HG03558 (cell line): ENCODE measurements around the gene PYDC1.
"Not testable (repeated sequence)": the region's sequence is repeated elsewhere in the genome, so short reads cannot be mapped to it uniquely, and the experiment has no call there.

Source experiments
- ATAC-seq: cut with Tn5 transposase; IDR thresholded peaks from one replicate; pipeline ENCODE4 v1.9.1; 2021; ENCODE audit warnings: moderate number of reproducible peaks; ENCODE audit not compliant: unreplicated experiment; ENCODE audit errors: extremely low read depth

The PYDC1 gene

GRCh38 chr16:31224092-31224955 lies 7.4 kb upstream of the PYDC1 start:
- no peak for ATAC-seq

- no peak for ATAC-seq
Measured at GRCh38 chr16:31223044-31223443, 6.1 kb upstream of the PYDC1 start.

GRCh38 chr16:31221357-31222160 lies 4.6 kb upstream of the PYDC1 start:
- ATAC-seq = no peak

GRCh38 chr16:31219154-31219741 lies 2.3 kb upstream of the PYDC1 start:
- no peak for ATAC-seq

GRCh38 chr16:31217136-31217530 lies 198 bp upstream of the PYDC1 start:
- no peak for ATAC-seq

GRCh38 chr16:31215287-31216162 lies 1.4 kb downstream of the PYDC1 start:
- no peak for ATAC-seq

GRCh38 chr16:31214708-31215286 lies 2.1 kb downstream of the PYDC1 start:
- ATAC-seq = no peak

GRCh38 chr16:31213877-31214707 lies 2.8 kb downstream of the PYDC1 start, which contains the start of gene TRIM72:
Gene TRIM72, plus strand, starts transcription at chr16:31214119. Its CDS starts 620 bp downstream, at chr16:31214739.
- no peak for ATAC-seq

- ATAC-seq = no peak
Measured at GRCh38 chr16:31213342-31213741, 3.6 kb downstream of the PYDC1 start.

- no peak for ATAC-seq
Measured at GRCh38 chr16:31206776-31207175, 10.2 kb downstream of the PYDC1 start.

- no peak for ATAC-seq
Measured at GRCh38 chr16:31204871-31205666, 11.9 kb downstream of the PYDC1 start.

GRCh38 chr16:31202414-31203375 lies 14.2 kb downstream of the PYDC1 start, which contains the start of gene PYCARD:
Gene PYCARD, minus strand, starts transcription at chr16:31202760. Its CDS starts 70 bp downstream, at chr16:31202690.
- no peak for ATAC-seq

GRCh38 chr16:31201582-31202413 lies 15.1 kb downstream of the PYDC1 start:
- ATAC-seq = no peak

- no peak for ATAC-seq
Measured at GRCh38 chr16:31200821-31201568, 15.9 kb downstream of the PYDC1 start.

- ATAC-seq = not testable (repeated sequence)
Measured at GRCh38 chr16:31200111-31200510, 16.8 kb downstream of the PYDC1 start.
